ENCODE results near the gene AGTR2. TPM values are rescaled to one million over a fixed set of nuclear protein-coding genes. Genes with fewer than 3 reads are reported as not detected.
"Not testable (repeated sequence)": the region's sequence is repeated elsewhere in the genome, so short reads cannot be mapped to it uniquely, and the experiment has no call there.

AGTR2 gene, protein sequence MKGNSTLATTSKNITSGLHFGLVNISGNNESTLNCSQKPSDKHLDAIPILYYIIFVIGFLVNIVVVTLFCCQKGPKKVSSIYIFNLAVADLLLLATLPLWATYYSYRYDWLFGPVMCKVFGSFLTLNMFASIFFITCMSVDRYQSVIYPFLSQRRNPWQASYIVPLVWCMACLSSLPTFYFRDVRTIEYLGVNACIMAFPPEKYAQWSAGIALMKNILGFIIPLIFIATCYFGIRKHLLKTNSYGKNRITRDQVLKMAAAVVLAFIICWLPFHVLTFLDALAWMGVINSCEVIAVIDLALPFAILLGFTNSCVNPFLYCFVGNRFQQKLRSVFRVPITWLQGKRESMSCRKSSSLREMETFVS
- total RNA-seq = not detected in 3 replicates
- long read RNA-seq = 0 reads

- Mint-ChIP-seq H3K9me3 (ENCODE audit: low read depth) (no peaks in the 10 kb centered on the region), H3K36me3 (ENCODE audit: low read depth) (no peaks in the 10 kb centered on the region), H3K27me3 (ENCODE audit: low read depth) (peaks cover 3% of the 10 kb centered on the region), H3K4me3 (ENCODE audit: unreplicated experiment) (no peak within 1 kb of the TSS), H3K27ac (ENCODE audit: unreplicated experiment) (no peak within 1 kb of the TSS), H3K4me1 (ENCODE audit: low read depth) (no peaks in the 10 kb centered on the region)
- no peak for TF ChIP-seq CTCF (IDR thresholded peaks at IDR 0.05)
- DNase-seq (ENCODE audit: low spot score) = no peak
Measured at GRCh38 chrX:116170511-116170910, at the start of gene AGTR2. AGTR2 (plus strand) TSS chrX:116170744; CDS start chrX:116172281, 1,537 bp downstream.

GRCh38 chrX:116135277-116135676, 35.3 kb upstream of the AGTR2 start:
- H3K27me3 Mint-ChIP-seq (ENCODE audit: low read depth) = no peaks in the 10 kb centered on the region
- H3K4me1 Mint-ChIP-seq (ENCODE audit: low read depth) = no peaks in the 10 kb centered on the region
- peak; percentile 12 for DNase-seq (ENCODE audit: low spot score)
- no peak for TF ChIP-seq CTCF (IDR thresholded peaks at IDR 0.05)
- no peak overlapping the region for H3K4me3 Mint-ChIP-seq (ENCODE audit: unreplicated experiment)
- H3K9me3 Mint-ChIP-seq (ENCODE audit: low read depth) = no peaks in the 10 kb centered on the region
- no peak overlapping the region for H3K27ac Mint-ChIP-seq (ENCODE audit: unreplicated experiment)
- H3K36me3 Mint-ChIP-seq (ENCODE audit: low read depth) = no peaks in the 10 kb centered on the region

GRCh38 chrX:116141270-116141669, 29.3 kb upstream of the AGTR2 start:
- H3K4me1 Mint-ChIP-seq (ENCODE audit: low read depth); H3K27me3 Mint-ChIP-seq (ENCODE audit: low read depth); H3K27ac Mint-ChIP-seq (ENCODE audit: unreplicated experiment); H3K9me3 Mint-ChIP-seq (ENCODE audit: low read depth); DNase-seq (ENCODE audit: low spot score); H3K4me3 Mint-ChIP-seq (ENCODE audit: unreplicated experiment); H3K36me3 Mint-ChIP-seq (ENCODE audit: low read depth): not testable (repeated sequence)

GRCh38 chrX:116142976-116143375, 27.6 kb upstream of the AGTR2 start:
- no peak for TF ChIP-seq CTCF (IDR thresholded peaks at IDR 0.05)
- H3K27me3 Mint-ChIP-seq (ENCODE audit: low read depth) = no peaks in the 10 kb centered on the region
- no peak overlapping the region for H3K4me3 Mint-ChIP-seq (ENCODE audit: unreplicated experiment)
- no peaks in the 10 kb centered on the region for H3K9me3 Mint-ChIP-seq (ENCODE audit: low read depth)
- DNase-seq (ENCODE audit: low spot score) = no peak
- no peaks in the 10 kb centered on the region for H3K36me3 Mint-ChIP-seq (ENCODE audit: low read depth)
- H3K4me1 Mint-ChIP-seq (ENCODE audit: low read depth) = no peaks in the 10 kb centered on the region
- H3K27ac Mint-ChIP-seq (ENCODE audit: unreplicated experiment) = no peak overlapping the region

- no peak overlapping the region for H3K27ac Mint-ChIP-seq (ENCODE audit: unreplicated experiment)
- H3K9me3 Mint-ChIP-seq (ENCODE audit: low read depth) = no peaks in the 10 kb centered on the region
- no peaks in the 10 kb centered on the region for H3K4me1 Mint-ChIP-seq (ENCODE audit: low read depth)
- no peak for DNase-seq (ENCODE audit: low spot score)
- TF ChIP-seq CTCF (IDR thresholded peaks at IDR 0.05) = no peak
- H3K27me3 Mint-ChIP-seq (ENCODE audit: low read depth) = peaks cover 3% of the 10 kb centered on the region
- no peak overlapping the region for H3K4me3 Mint-ChIP-seq (ENCODE audit: unreplicated experiment)
- H3K36me3 Mint-ChIP-seq (ENCODE audit: low read depth) = no peaks in the 10 kb centered on the region
Measured at GRCh38 chrX:116172976-116173375, 2.4 kb downstream of the AGTR2 start.

- no peaks in the 10 kb centered on the region for H3K27me3 Mint-ChIP-seq (ENCODE audit: low read depth)
- DNase-seq (ENCODE audit: low spot score) = no peak
- no peaks in the 10 kb centered on the region for H3K36me3 Mint-ChIP-seq (ENCODE audit: low read depth)
- TF ChIP-seq CTCF (IDR thresholded peaks at IDR 0.05) = no peak
- peaks cover 10% of the 10 kb centered on the region for H3K9me3 Mint-ChIP-seq (ENCODE audit: low read depth)
- no peaks in the 10 kb centered on the region for H3K4me1 Mint-ChIP-seq (ENCODE audit: low read depth)
- H3K27ac Mint-ChIP-seq (ENCODE audit: unreplicated experiment) = no peak overlapping the region
- H3K4me3 Mint-ChIP-seq (ENCODE audit: unreplicated experiment) = no peak overlapping the region
Measured at GRCh38 chrX:116181300-116181699, 10.8 kb downstream of the AGTR2 start.

Data from chondrocyte (in vitro differentiated cells).